Small intestine (tissue), 7 donors: ENCODE data around the gene DEFB119. TPM values are rescaled to one million over a fixed set of nuclear protein-coding genes. Genes with fewer than 3 reads are reported as not detected.

Experiments
- DNase-seq, 2 donors: peaks; one replicate each; pipeline versions ENCODE4 v3.0.0 to v3.0.0-alpha.2; 2013
- FAIRE-seq: peaks from 2 replicates; lab custom pipeline; 2012; peaks lifted over from hg19 to GRCh38; lab: Jason Lieb, UNC
- H3K27ac ChIP-seq, 3 donors: one replicate each; pipeline ENCODE4 v1.5.1; 2013; ENCODE audit warnings: low read length in 2 of 3, mild to moderate bottlenecking in 2 of 3, control low read depth in 1 of 3, inconsistent platforms in 1 of 3, low read depth in 1 of 3, moderate library complexity in 1 of 3
- H3K27me3 ChIP-seq, 3 donors: one replicate each; pipeline ENCODE4 v1.6.1; 2013; ENCODE audit warnings: low read length in 3 of 3, inconsistent platforms in 1 of 3; ENCODE audit not compliant: control insufficient read depth in 3 of 3, insufficient read depth in 3 of 3
- H3K36me3 ChIP-seq, 3 donors: one replicate each; pipeline ENCODE4 v1.6.1; 2013; ENCODE audit warnings: low read length in 3 of 3, inconsistent platforms in 1 of 3, low read depth in 1 of 3, mild to moderate bottlenecking in 1 of 3, moderate library complexity in 1 of 3; ENCODE audit not compliant: control insufficient read depth in 3 of 3, insufficient read depth in 2 of 3
- H3K4me1 ChIP-seq, 3 donors: one replicate each; pipeline ENCODE4 v1.6.1; 2013; ENCODE audit warnings: low read length in 2 of 3, inconsistent platforms in 1 of 3, low read depth in 1 of 3, mild to moderate bottlenecking in 1 of 3, moderate library complexity in 1 of 3; ENCODE audit not compliant: control insufficient read depth in 3 of 3, insufficient read depth in 2 of 3
- H3K4me3 ChIP-seq, 3 donors: one replicate each; pipeline ENCODE4 v1.5.1; 2013; ENCODE audit warnings: low read length in 3 of 3, control low read depth in 1 of 3, inconsistent platforms in 1 of 3, low read depth in 1 of 3, mild to moderate bottlenecking in 1 of 3, moderate library complexity in 1 of 3
- H3K9me3 ChIP-seq, 2 donors: one replicate each; pipeline ENCODE4 v1.6.1; 2013; ENCODE audit warnings: low read depth in 1 of 2, low read length in 1 of 2; ENCODE audit not compliant: control insufficient read depth in 2 of 2, insufficient read depth in 1 of 2
- WGBS, 3 donors: extraction: QIAGEN DNeasy Blood & Tissue Kit; methylation state at CpG; one replicate each; pipeline ENCODE4 v1.1.7; 2013; 5-methylcytosine and 5-hydroxymethylcytosine counted together
- polyA plus RNA-seq, 4 donors: library from polyadenylated mRNA; stranded (reverse) in 3 of 4; unstranded in 1 of 4; fragments of 200-250 nt in 3 of 4; fragments of 120-200 nt in 1 of 4; gene quantifications; one replicate each; pipeline versions ENCODE4 v1.2.1 to v1.2.3, GENCODE V29; 2013
- donor health status: healthy with polysubstance abuse.
- donor health status: control.
- donor health status: control.
- donor health status: Bipolar disorder and iron deficiency.
- donor health status: healthy.

DEFB119 gene
- polyA plus RNA-seq, 4 donors, result 0.42 TPM; not detected in 3

- no peak for DNase-seq
- WGBS, 3 donors, result 43 to 77% (median 68%) methylated on average over 1 of the region's 1 CpG
- no peak for FAIRE-seq
- Histone ChIP-seq H3K27me3 (no peaks in the 10 kb centered on the region), H3K9me3 (no peaks in the 10 kb centered on the region), H3K36me3 (no peaks in the 10 kb centered on the region), H3K27ac (no peak overlapping the region), H3K4me3 (no peak overlapping the region), H3K4me1 (no peaks in the 10 kb centered on the region)
These were observed 34.4 kb downstream of the DEFB119 start for GRCh38 chr20:31355981-31356380.

- Histone ChIP-seq H3K9me3 (peaks cover 0 to 4% of the 10 kb centered on the region in 2 donors), H3K27ac (no peak overlapping the region), H3K4me3 (no peak overlapping the region), H3K27me3 (no peaks in the 10 kb centered on the region), H3K36me3 (no peaks in the 10 kb centered on the region), H3K4me1 (no peaks in the 10 kb centered on the region)
- DNase-seq (no peak), FAIRE-seq (no peak)
These were observed 48.9 kb downstream of the DEFB119 start for GRCh38 chr20:31341470-31341869.

- Histone ChIP-seq H3K9me3 (no peaks in the 10 kb centered on the region), H3K4me3 (no peak overlapping the region), H3K36me3 (no peaks in the 10 kb centered on the region), H3K4me1 (no peaks in the 10 kb centered on the region), H3K27ac (no peak overlapping the region), H3K27me3 (no peaks in the 10 kb centered on the region)
- DNase-seq (no peak), FAIRE-seq (no peak)
These were observed 59.5 kb downstream of the DEFB119 start for GRCh38 chr20:31330893-31331292.

Other genes starting within 250 kb of the DEFB119 start
- not detected for gene DEFB115, start 132.9 kb downstream of the DEFB119 start, polyA plus RNA-seq
- gene DEFB116, start 82.0 kb downstream of the DEFB119 start, polyA plus RNA-seq, result not detected
- gene DEFB118, start 22.0 kb downstream of the DEFB119 start, polyA plus RNA-seq, result not detected
- gene DEFB121, start 15.6 kb upstream of the DEFB119 start, polyA plus RNA-seq, result not detected
- gene DEFB123, start 50.0 kb upstream of the DEFB119 start, polyA plus RNA-seq, result not detected
- under 1 TPM in 1 of 4 donors, not detected in 3; 0.18 TPM for gene DEFB124, start 84.5 kb upstream of the DEFB119 start, polyA plus RNA-seq
- gene REM1, start 84.7 kb upstream of the DEFB119 start, polyA plus RNA-seq, result 1 to 10 TPM in 1 of 4 donors, under 1 TPM in 2, not detected in 1; 0.81 to 1.8 (median 0.90) TPM
- 100 to 1,000 TPM in 2 of 4 donors, 10 to 100 TPM in 2; 53.9 to 202 (median 91.8) TPM for gene HM13, start 123.9 kb upstream of the DEFB119 start, polyA plus RNA-seq
- 100 to 1,000 TPM; 215 to 335 (median 277) TPM for gene ID1, start 214.7 kb upstream of the DEFB119 start, polyA plus RNA-seq
- gene COX4I2, start 247.3 kb upstream of the DEFB119 start, polyA plus RNA-seq, result 1 to 10 TPM in 1 of 4 donors, under 1 TPM in 1, not detected in 2; 0.81 to 3.7 TPM